Loucy (cell line): ENCODE results near the gene TUBB2B.

Experiments
- H2AFZ ChIP-seq: fragments of 200-600 bp; sonication (generic); 2 replicates; pipeline ENCODE4 v1.6.0; 2016; ENCODE audit warnings: antibody characterized with exemption, mild to moderate bottlenecking, low read length, moderate library complexity
- H3F3A ChIP-seq: fragments of 200-600 bp; 2 replicates; pipeline ENCODE4 v1.6.0; 2016; ENCODE audit warnings: antibody characterized with exemption, low read depth, mild to moderate bottlenecking
- H3K27me3 ChIP-seq: fragments of 200-600 bp; sonication (generic); 2 replicates; pipeline ENCODE4 v1.6.1; 2014; ENCODE audit warnings: low read length, mild to moderate bottlenecking; ENCODE audit not compliant: insufficient read depth, poor library complexity, severe bottlenecking
- H3K36me3 ChIP-seq: fragments of 200-600 bp; sonication (generic); 2 replicates; pipeline ENCODE4 v1.6.1; 2016; ENCODE audit warnings: low read length; ENCODE audit not compliant: insufficient read depth
- H3K4me1 ChIP-seq: fragments of 200-600 bp; sonication (generic); 2 replicates; pipeline ENCODE4 v1.5.1; 2014; ENCODE audit warnings: low read length, mild to moderate bottlenecking; ENCODE audit not compliant: insufficient read depth, poor library complexity, severe bottlenecking
- H3K4me2 ChIP-seq: fragments of 200-600 bp; sonication (generic); 2 replicates; pipeline ENCODE4 v1.6.0; 2014; ENCODE audit warnings: antibody characterized with exemption, low read length, low read depth, mild to moderate bottlenecking; ENCODE audit not compliant: poor library complexity, severe bottlenecking
- H3K4me3 ChIP-seq: fragments of 200-600 bp; sonication (generic); 2 replicates; pipeline ENCODE4 v1.5.1; 2014; ENCODE audit warnings: low read length, mild to moderate bottlenecking, mixed read lengths; ENCODE audit not compliant: poor library complexity, severe bottlenecking
- H3K79me2 ChIP-seq: fragments of 200-600 bp; sonication (generic); 2 replicates; pipeline ENCODE4 v1.6.1; 2014; ENCODE audit warnings: low read length; ENCODE audit not compliant: insufficient read depth
- H3K9ac ChIP-seq: fragments of 200-600 bp; sonication (generic); 2 replicates; pipeline ENCODE4 v1.6.0; 2014; ENCODE audit warnings: mild to moderate bottlenecking, low read depth, low read length, moderate library complexity; ENCODE audit not compliant: poor library complexity, severe bottlenecking
- H3K9me2 ChIP-seq: fragments of 200-600 bp; sonication (generic); replicated peaks from 2 replicates; pipeline ENCODE4 v1.6.1; 2016; ENCODE audit warnings: low read depth, low read length, mixed read lengths
- H3K9me3 ChIP-seq: fragments of 200-600 bp; sonication (generic); 2 replicates; pipeline ENCODE4 v1.6.1; 2014; ENCODE audit warnings: mild to moderate bottlenecking, antibody characterized with exemption, low read length, low read depth; ENCODE audit not compliant: insufficient read depth
- H4K20me1 ChIP-seq: fragments of 200-600 bp; sonication (generic); 2 replicates; pipeline ENCODE4 v1.6.0; 2014; ENCODE audit warnings: antibody characterized with exemption, low read length, mild to moderate bottlenecking; ENCODE audit not compliant: insufficient read depth, poor library complexity, severe bottlenecking
- CTCF ChIP-seq: fragments of 200-600 bp; sonication (generic); conservative IDR thresholded peaks from 2 replicates; pipeline ENCODE4 v1.5.1; 2014; ENCODE audit warnings: mild to moderate bottlenecking, antibody characterized with exemption, low read length
- EZH2phosphoT487 ChIP-seq: fragments of 200-600 bp; IDR thresholded peaks from 2 replicates; pipeline ENCODE4 v1.6.1; 2018; ENCODE audit warnings: antibody characterized with exemption, mild to moderate bottlenecking, moderate library complexity, borderline replicate concordance

Gene TUBB2B

DNA sequence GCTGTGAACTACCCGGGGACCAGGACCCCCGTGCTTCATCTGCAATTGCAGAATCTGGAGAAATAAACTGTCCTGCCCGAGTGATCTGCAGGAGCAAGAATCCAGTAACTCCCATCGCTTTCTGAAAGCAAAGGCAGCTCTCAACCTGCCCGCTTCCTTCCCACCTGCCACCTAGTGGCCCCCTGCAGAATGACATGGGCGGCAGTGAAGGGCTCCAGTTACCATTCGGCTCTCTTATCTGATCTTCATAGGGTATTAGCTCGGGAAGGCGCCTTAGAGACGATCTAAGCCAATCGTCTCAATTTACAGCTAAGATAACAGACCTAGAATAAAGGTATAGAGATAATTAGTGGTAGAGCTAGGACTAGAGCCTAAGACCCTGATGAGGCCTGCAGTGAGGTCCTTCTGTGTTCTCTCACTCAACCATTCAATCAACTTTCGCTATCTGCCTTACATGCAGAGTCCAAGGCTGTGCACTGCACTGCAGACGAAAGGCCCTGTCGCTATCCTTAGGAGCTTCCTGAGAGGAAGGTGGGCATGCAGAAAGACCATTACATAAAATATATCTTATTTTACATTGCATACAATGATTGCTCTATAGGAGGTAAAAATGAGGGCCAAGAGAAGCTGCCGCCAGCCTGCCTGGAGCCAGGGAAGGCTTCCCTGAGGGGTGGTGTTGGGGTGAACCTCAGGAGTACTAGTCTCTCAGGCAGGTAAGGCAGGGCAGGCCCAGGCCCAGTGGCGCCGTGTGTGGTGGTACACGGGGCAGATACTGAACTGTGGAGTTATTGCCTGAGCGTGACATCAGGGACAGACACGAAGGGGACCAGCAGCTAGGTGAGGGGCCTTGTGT is 24.2 kb upstream of the TUBB2B start:
- TF ChIP-seq CTCF (peak; percentile 97), EZH2phosphoT487 (no peak)
- Histone ChIP-seq H2AFZ (peak overlapping the region; percentile 76), H3K4me3 (peak overlapping the region; percentile 59), H4K20me1 (no peaks in the 10 kb centered on the region), H3K4me1 (no peaks in the 10 kb centered on the region), H3K9me2 (no peaks in the 10 kb centered on the region), H3F3A (no peaks in the 10 kb centered on the region), H3K9ac (peak overlapping the region; percentile 52), H3K36me3 (no peaks in the 10 kb centered on the region), H3K4me2 (peak overlapping the region; percentile 58), H3K27me3 (no peaks in the 10 kb centered on the region), H3K9me3 (no peaks in the 10 kb centered on the region), H3K79me2 (no peaks in the 10 kb centered on the region)

DNA sequence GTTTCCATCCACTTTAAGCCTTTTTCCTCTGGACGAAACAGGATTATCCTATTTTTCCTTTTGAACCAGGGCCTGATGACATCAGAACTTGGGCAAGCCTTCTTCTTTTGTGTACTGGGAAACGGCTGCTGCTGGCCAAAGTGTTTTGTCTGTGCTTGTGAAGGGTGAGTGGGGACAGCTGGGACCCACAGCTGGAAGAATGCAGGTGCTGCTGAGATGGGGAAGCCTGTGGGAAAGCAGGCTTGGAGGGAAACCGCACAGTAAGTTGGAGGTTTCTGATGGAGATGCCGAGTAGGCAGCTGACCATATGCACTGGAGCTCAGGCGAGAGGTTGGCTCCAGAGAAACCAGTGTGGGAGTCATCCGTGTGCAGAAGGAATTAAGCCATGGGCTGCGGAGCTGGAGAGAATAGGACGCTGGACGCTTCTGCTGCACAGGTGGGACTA is 22.8 kb upstream of the TUBB2B start:
- no peaks in the 10 kb centered on the region for H3K36me3 ChIP-seq
- H3K4me3 ChIP-seq = no peak overlapping the region
- no peaks in the 10 kb centered on the region for H3K9me3 ChIP-seq
- H3K79me2 ChIP-seq = no peaks in the 10 kb centered on the region
- no peak overlapping the region for H3K9ac ChIP-seq
- H2AFZ ChIP-seq = no peak overlapping the region
- H3K4me1 ChIP-seq = no peaks in the 10 kb centered on the region
- no peaks in the 10 kb centered on the region for H3K27me3 ChIP-seq
- H3F3A ChIP-seq = no peaks in the 10 kb centered on the region
- H3K9me2 ChIP-seq = no peaks in the 10 kb centered on the region
- no peak overlapping the region for H3K4me2 ChIP-seq
- no peaks in the 10 kb centered on the region for H4K20me1 ChIP-seq
- TF ChIP-seq EZH2phosphoT487 (no peak), CTCF (no peak)

GRCh38 chr6:3249821-3250220 is 22.4 kb upstream of the TUBB2B start:
- Histone ChIP-seq H3K9me3 (no peaks in the 10 kb centered on the region), H4K20me1 (no peaks in the 10 kb centered on the region), H3K79me2 (no peaks in the 10 kb centered on the region), H3K4me3 (no peak overlapping the region), H2AFZ (no peak overlapping the region), H3K4me2 (no peak overlapping the region), H3K27me3 (no peaks in the 10 kb centered on the region), H3K4me1 (no peaks in the 10 kb centered on the region), H3K9ac (no peak overlapping the region), H3K36me3 (no peaks in the 10 kb centered on the region), H3F3A (no peaks in the 10 kb centered on the region), H3K9me2 (no peaks in the 10 kb centered on the region)
- TF ChIP-seq CTCF (no peak), EZH2phosphoT487 (no peak)
